ENCODE data around the gene FUOM. TPM values are rescaled to one million over a fixed set of nuclear protein-coding genes. Genes with fewer than 3 reads are reported as not detected.

The FUOM gene
- total and polyA plus RNA-seq, 10 of the 15 experiments (the other 5 are each of a cell fraction or from before 2014, with no cell fraction given) = 1.8 to 41.7 (median 25.6) TPM

DNA sequence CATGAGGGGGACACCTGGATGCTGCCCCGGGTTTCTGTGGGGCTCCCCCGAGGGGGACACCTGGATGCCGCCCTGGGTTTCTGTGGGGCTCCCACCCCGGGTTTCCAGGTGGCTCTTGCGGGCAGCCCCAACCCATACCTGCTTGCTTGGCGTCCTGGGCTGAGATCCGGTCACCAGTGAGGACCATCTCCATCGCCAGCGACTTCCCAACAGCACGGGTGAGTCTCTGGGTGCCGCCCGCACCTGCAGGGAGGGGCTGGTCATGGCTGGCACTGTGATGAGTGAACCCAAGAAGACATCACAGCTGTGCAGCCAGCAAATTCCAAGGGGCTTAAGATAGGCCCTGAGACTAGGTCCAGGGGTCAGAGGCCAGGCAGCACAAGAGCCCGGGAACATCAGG lies 8.9 kb upstream of the FUOM start:
- Histone ChIP-seq H4K20me1 (ENCODE audit: control insufficient read depth, insufficient read depth) (no peaks in the 10 kb centered on the region), H3K4me2 (ENCODE audit: control insufficient read depth, insufficient read depth) (no peak overlapping the region), H3K79me2 (ENCODE audit: control insufficient read depth, insufficient read depth, low read length) (no peaks in the 10 kb centered on the region; the same call in 1 of the 2 replicates), H3K9me3 (replicated peaks; ENCODE audit: control insufficient read depth, insufficient read depth, low read length) (no peaks in the 10 kb centered on the region), H3K4me3 (no peak overlapping the region), H3K9ac (ENCODE audit: control insufficient read depth, insufficient read depth, low read length) (no peak overlapping the region), H2AFZ (ENCODE audit: control insufficient read depth, low read depth, low read length) (no peak overlapping the region), H3K27me3 (replicated peaks in 1 of 2; ENCODE audit: control insufficient read depth in 2 of 2, insufficient read depth in 2 of 2, low read length in 1 of 2) (no peaks in the 10 kb centered on the region), H3K36me3 (ENCODE audit: control insufficient read depth in 2 of 2, insufficient read depth in 2 of 2, low read length in 1 of 2) (peaks cover 5 to 13% of the 10 kb centered on the region in 2 experiments), H3K4me1 (ENCODE audit: control insufficient read depth, insufficient read depth, low read length) (peaks cover 8% of the 10 kb centered on the region), H3K27ac (ENCODE audit: control insufficient read depth, insufficient read depth) (no peak overlapping the region)
- TF ChIP-seq NRF1 (conservative IDR thresholded peaks at IDR 0.05; ENCODE audit: low read depth, low read length) (no peak), ZBED1 (IDR thresholded peaks at IDR 0.05; ENCODE audit: borderline replicate concordance) (no peak), ZNF207 (IDR thresholded peaks at IDR 0.05; ENCODE audit: borderline replicate concordance) (no peak), KAT2A (conservative IDR thresholded peaks at IDR 0.05; ENCODE audit: control insufficient read depth, low read depth, low read length) (no peak), HDAC6 (IDR thresholded peaks at IDR 0.05; ENCODE audit: unreplicated experiment) (no peak), NFYB (IDR thresholded peaks at IDR 0.05; ENCODE audit: insufficient read depth, low read depth, low read length) (no peak), CBX5 (IDR thresholded peaks at IDR 0.05; ENCODE audit: low read depth) (no peak)
- BruUV-seq (replicated peaks) = no TSS peak
- intact Hi-C loops (cut with micrococcal nuclease; ENCODE audit: unreplicated experiment) (no loop called here), in situ Hi-C loops (cut with MboI) (no loop called here)
- 98% methylated on average over 9 of the region's 13 CpGs for WGBS (ENCODE audit: insufficient coverage, insufficient replicate concordance, low lambda C conversion rate, missing lambda C conversion rate)
- no peak for ATAC-seq
- RAD21 ChIA-PET (ENCODE audit: unreplicated experiment) = no interaction called here
- no peak for FAIRE-seq
- DNase-seq (ENCODE audit: low read depth, low spot score) = no peak
- CTCF ChIA-PET = no interaction called here
- POLR2A ChIA-PET = no interaction called here
- SMC1A ChIA-PET (ENCODE audit: uncharacterized antibody, unreplicated experiment) = no interaction called here

DNA sequence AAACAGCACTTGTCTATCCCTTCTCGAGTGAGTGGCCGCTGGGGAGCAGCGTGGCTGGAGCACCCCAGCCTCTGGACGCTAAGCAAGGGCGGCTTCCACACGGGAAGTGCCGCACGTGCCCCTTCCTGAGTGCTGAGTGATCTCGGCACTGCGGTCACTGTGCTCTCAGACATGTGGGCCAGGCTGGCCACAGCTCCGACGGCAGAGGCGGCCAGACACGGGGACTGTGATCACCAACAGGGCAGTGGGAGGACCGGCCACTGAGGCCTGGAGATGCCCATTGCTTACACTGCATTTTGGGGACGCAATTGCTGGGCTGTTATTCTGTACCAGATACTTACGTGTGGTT lies 8.3 kb upstream of the FUOM start:
- WGBS (ENCODE audit: insufficient coverage, insufficient replicate concordance, low lambda C conversion rate, missing lambda C conversion rate) = 90% methylated on average over 17 of the region's 17 CpGs
- in situ Hi-C loops (cut with MboI) = no loop called here
- Histone ChIP-seq H3K79me2 (ENCODE audit: control insufficient read depth, insufficient read depth, low read length) (no peaks in the 10 kb centered on the region), H3K27ac (ENCODE audit: control insufficient read depth, insufficient read depth) (no peak overlapping the region), H3K27me3 (replicated peaks in 1 of 2; ENCODE audit: control insufficient read depth in 2 of 2, insufficient read depth in 2 of 2, low read length in 1 of 2) (no peaks in the 10 kb centered on the region), H2AFZ (ENCODE audit: control insufficient read depth, low read depth, low read length) (no peak overlapping the region), H3K4me1 (ENCODE audit: control insufficient read depth, insufficient read depth, low read length) (peaks cover 15% of the 10 kb centered on the region), H3K9ac (ENCODE audit: control insufficient read depth, insufficient read depth, low read length) (no peak overlapping the region), H3K9me3 (replicated peaks; ENCODE audit: control insufficient read depth, insufficient read depth, low read length) (no peaks in the 10 kb centered on the region), H3K4me3 (no peak overlapping the region), H3K4me2 (ENCODE audit: control insufficient read depth, insufficient read depth) (no peak overlapping the region), H3K36me3 (ENCODE audit: control insufficient read depth in 2 of 2, insufficient read depth in 2 of 2, low read length in 1 of 2) (peaks cover 5 to 13% of the 10 kb centered on the region in 2 experiments), H4K20me1 (ENCODE audit: control insufficient read depth, insufficient read depth) (no peaks in the 10 kb centered on the region)
- ATAC-seq (no peak), DNase-seq (ENCODE audit: low read depth, low spot score) (no peak), FAIRE-seq (no peak)
- intact Hi-C loops (cut with micrococcal nuclease; ENCODE audit: unreplicated experiment) = no loop called here
- TF ChIP-seq NFYB (IDR thresholded peaks at IDR 0.05; ENCODE audit: insufficient read depth, low read depth, low read length) = no peak
- TF ChIP-seq IRF4 (IDR thresholded peaks at IDR 0.05; ENCODE audit: low read depth, low read length) = no peak
- no peak for TF ChIP-seq MEF2B (IDR thresholded peaks at IDR 0.05; ENCODE audit: partially characterized antibody, poor library complexity, severe bottlenecking)
- RAD21 ChIA-PET (ENCODE audit: unreplicated experiment) = no interaction called here
- SMC1A ChIA-PET (ENCODE audit: uncharacterized antibody, unreplicated experiment) = no interaction called here
- CTCF ChIA-PET = no interaction called here
- no TSS peak for BruUV-seq (replicated peaks)
- POLR2A ChIA-PET = no interaction called here
